Lower leg skin (tissue), 3 donors: ENCODE measurements around the gene PVR.

ENCODE experiments used
- CTCF ChIP-seq, 3 donors: fragments of 450-650 bp; IDR thresholded peaks; one replicate each; pipeline ENCODE4 v1.5.1; 2016; ENCODE audit warnings: antibody characterized with exemption in 3 of 3, mild to moderate bottlenecking in 3 of 3, moderate library complexity in 2 of 3
- POLR2A ChIP-seq, 2 donors: fragments of 450-650 bp; IDR thresholded peaks; one replicate each; pipeline ENCODE4 v1.6.1; 2016 to 2017; ENCODE audit warnings: antibody characterized with exemption in 2 of 2, mild to moderate bottlenecking in 1 of 2, moderate library complexity in 1 of 2

GRCh38 chr19:44603201-44603945, 40.3 kb upstream of the PVR start:
- no peak for TF ChIP-seq CTCF (IDR thresholded peaks at IDR 0.05)
- TF ChIP-seq POLR2A (IDR thresholded peaks at IDR 0.05) = no peak
